Stromal cell of bone marrow (primary cell): ENCODE data around the gene NDUFA8.
"Not testable (repeated sequence)": the region's sequence is repeated elsewhere in the genome, so short reads cannot be mapped to it uniquely, and the experiment has no call there.

ENCODE experiments used
- DNase-seq: peaks from one replicate; pipeline ENCODE4 v3.0.0-alpha.2; 2012; ENCODE audit warnings: low read depth

Gene NDUFA8

DNA sequence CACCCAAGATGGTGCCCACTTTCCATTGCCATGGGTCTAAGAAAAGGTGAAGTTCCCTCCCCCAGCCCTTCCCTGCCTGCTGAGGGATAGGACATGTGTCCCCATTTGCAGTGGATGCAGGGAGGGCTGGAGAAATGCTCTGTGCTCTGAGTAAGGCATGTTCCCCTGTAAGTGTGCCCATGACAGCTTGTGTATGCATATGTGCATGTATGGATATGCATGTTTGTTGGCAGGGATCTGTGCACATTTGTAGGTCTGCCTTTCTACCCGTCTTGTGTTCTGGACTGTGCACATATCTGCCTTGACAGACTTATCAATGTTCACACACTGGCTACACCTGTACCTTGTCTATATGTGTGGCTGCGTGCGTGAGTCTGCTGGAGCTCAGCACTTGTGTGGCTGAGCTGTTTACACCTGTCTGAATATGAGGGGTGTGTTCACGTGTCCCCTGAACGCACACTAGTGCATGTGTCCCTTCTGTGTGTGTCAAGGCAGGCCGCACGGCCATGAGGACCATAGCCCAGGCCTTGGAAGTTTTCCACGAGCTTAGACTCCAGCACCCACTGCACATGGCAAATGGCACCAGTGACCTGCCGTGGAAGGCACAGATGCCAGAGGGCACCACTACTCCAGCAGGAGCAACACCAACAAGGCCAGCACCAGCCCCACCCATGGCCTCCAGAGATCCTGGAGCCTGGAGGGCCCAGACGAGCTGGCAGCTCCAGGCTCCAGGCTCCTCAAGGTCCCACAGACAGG, 39.1 kb downstream of the NDUFA8 start:
- DNase-seq: no peak

DNA sequence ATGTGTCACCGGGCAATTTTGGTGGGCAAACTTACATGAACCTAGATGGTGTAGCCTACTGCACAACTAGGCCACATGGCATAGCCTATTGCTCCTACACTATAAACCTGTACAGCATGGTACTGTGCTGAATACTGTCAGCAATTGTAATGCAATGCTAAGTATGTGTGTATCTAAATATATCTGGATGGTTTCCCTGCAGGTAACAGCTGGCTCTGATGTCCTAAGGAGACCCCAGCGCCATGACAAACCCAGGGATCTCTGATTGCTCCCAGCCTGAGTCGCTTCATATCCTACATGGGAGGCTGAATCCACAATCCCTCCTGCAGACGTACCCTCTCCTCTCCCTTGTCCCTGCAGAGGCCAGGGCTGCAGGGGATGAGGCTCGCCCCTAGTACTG, 39.9 kb downstream of the NDUFA8 start:
- DNase-seq: no peak

DNA sequence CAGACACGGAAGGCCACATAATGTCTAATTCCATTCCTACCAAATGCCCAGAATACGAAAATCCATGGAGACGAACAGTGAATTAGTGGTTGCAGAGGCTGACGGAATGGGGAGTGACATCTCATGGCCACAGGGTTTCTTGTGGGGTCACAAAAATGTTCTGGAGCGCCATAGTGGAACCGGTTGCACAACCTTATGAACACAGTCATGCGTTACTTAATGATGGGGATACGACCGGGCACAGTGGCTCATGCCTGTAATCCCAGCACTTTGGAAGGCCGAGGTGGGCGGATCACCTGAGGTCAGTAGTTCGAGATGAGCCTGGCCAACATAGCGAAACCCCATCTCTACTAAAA, 40.4 kb downstream of the NDUFA8 start:
- peak; percentile 24 for DNase-seq

DNA sequence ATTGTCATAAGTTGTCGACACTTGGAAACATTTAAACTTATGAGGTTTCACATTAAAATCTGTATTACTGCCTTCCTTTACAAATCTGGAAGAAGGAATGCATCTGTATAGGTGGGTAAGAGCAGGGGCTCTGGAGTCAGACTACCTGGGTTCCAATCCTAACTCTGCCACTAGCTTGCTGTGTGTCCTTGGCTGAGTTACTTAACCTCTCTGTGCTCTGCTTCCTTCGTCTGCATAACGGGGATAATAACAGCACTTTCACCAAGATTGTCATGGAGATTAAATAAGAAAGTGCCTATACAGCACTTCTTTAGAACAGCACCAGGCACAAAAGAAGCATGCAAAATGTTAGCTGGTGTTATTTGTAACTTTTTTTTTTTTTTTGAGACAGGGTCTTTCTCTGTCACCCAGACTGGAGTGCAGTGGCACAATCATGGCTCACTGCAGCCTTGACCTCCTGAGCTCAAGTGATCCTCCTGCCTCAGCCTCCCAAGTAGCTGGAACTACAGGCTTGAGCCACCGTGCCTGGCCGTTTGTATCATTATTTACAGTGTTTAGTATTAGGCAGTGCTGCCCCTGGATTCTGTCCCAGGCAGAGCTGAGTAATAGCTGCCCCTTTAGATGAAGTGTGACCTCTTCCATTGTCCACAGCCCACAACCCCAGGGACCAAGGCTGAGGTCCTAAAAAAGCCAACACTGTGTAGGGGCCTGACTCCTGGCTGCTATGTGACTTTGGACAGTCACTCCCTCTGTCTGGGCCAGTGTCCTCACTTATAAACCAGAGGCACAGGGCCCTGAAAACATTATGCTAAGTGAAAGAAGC, 41.0 kb downstream of the NDUFA8 start:
- DNase-seq: no peak

DNA sequence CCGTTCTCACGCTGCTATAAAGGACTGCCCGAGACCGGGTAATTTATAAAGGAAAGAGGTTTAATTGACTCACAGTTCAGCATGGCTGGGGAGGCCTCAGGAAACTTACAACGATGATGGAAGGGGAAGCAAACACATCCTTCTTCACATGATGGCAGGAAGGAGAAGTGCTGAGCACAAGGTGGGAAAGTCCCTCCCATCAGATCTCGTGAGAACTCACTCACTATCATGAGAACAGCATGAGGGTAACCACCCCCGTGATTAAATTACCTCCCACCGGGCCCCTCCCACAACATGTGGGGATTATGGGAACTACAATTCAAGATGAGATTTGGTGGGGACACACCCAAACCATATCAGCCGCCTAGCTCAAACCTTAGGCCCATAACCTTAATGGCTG, 42.3 kb downstream of the NDUFA8 start:
- not testable (repeated sequence) for DNase-seq

DNA sequence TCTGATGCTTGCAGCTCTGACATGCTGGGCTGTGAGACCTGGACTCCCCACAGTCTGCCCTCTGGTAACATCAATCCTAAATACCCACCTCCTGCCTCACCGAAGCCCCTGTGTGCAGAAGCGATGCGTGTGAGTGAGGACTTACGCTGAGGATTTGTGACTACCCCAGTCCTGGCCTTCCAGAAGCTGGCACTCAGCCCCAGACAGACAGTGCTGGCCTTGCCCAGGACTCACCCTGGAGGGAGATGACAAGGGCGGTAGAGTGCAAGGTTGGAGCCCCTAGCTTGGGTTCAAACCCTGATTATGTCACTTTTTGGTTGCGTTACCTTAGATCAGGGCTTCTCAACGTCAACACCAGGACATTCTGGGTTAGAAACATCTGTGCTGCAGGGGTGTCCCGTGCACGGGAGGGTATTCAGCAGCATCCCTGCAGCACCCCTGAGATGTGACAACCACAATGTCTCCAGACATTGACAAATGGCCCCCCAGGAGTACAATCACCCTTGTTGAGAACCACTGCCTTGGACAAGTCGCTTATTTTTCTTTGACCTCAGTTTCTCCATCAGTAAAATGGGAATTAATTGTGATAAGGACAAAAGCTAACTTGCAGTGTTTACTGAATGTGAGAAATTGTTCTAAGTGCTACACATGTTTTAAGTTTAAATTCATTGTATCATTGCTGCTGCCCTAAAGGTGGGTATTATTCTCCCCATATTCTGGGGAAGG, 43.0 kb downstream of the NDUFA8 start:
- DNase-seq: no peak

DNA sequence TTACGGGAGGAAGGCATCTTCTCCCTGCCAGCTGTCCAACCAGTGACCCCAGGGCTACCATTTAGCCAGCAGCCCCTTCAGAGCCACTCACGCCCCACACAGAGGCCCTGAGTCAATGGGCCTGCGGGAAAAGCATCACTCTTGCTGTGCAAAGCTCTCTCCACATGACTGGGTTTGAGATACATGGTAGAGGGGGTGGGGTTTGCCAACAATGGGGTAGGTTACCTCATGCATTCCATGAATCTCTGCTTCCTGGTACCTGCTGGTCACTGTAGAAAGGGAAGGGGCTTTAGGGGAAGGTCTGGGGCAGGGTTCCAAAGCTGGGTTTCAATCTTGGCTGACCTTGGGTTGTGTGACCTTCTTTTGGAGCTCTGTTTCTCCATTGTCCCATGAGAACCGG, 43.5 kb downstream of the NDUFA8 start:
- no peak for DNase-seq

DNA sequence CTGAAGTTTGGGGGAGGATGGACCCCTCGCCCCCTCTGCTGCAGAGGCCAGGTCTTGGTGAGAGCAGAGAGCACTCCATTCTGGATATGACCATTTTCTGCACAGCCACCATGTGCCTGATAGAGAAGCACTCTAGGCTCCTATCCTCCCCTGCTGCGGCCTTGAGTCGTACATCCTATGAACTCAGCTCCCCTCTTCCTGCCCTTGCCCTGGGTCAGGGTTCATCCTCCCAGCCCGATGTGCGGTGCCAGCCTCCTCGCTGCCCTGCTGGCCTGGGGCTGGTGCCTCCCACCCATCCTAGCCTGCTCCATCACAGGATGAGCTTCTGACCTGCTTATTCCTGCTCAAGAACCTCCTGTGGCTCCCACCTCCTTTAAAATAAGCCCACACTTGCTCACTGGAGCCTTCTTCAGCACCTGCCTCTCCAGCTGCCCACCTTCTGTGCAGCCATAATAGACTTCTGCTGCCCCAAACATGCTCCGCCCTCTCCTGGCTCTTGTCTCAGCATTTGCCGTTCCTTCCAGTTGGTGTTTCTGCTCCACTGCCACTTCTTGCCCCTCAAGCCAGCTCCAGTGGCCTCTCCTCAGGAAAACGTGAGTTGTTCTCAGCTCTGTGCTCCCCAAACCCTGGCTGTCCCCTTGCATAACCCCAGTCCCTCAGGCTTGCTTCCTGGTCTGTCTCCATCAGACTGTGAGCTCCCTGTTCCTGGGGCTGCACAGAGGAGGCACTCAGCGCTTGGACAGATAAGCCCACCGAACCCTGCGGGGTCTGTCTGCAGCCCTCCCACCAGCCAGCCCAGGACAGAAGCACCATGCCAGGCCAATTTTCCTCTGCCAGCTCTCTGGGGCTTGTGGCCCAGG, 44.2 kb downstream of the NDUFA8 start:
- no peak for DNase-seq

DNA sequence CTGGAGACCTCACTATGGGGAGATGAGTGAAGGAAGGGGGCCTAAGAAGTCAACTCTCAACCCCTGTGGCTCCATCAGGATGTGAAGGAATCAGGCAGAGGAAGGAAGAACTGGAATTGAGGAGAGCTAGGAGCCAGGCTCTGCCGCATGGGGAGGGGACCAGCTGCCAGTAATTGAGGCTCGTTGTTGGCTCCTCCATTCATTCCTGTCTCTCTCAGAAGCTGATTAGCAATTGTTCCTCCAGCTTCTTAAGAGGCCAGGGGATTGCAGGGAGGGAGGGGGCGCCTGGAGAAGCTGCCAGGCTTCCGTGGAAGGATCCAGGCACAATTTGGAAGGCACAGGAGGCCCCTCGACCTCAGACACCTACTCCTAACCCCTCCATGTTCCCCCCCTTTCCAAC, 46.0 kb downstream of the NDUFA8 start:
- DNase-seq: no peak

DNA sequence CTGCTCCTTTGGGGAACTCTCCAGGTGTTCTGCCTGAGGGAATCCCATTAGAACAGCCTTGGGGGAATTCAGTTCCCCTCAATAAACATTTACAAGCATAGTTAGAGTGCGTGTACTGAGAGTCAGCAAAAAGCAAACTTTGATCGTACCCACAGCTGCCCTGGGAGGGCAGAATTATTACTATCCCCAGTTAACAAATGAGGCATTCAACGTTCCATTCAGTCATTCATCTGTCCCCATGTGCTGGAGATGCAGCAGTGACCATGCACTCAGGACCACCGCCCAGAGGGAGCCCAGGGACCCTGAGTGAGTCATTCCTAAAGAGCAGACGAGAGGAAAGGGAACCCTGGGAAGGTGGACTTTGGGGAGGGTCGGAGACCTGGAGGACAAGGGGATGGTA, 47.3 kb downstream of the NDUFA8 start:
- DNase-seq: no peak

DNA sequence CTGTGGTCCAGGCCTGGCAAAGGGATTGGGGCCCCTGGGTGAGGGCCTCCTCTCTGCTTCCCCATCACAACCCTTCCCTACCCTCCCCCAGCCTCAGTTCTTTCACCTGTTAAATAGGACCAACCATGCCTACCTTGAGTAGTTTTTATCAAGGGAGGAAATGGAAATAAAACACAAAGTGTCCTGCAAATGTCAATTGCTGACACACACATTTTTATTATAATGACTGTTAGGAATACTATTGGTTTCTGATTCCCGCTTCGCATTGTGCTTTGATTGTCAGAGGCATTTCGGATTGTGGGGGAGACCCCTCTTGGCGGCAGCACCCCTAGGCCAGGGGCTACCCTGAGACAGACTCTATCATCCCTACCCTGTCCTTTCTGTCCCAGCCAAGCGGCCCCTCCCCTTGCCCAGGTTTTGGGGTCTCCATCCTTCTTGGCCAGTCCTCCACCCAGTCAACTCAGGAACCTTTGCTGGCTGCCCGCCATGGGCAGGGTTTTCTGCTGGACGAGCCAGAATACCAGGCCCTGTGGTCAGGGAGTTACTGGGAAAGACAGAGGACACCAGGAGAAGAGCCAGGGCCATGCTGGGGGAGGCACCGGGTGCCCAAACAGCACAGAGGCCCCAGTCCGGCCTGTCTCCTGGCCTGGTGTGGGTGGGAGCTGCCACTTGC, 48.0 kb downstream of the NDUFA8 start:
- no peak for DNase-seq

DNA sequence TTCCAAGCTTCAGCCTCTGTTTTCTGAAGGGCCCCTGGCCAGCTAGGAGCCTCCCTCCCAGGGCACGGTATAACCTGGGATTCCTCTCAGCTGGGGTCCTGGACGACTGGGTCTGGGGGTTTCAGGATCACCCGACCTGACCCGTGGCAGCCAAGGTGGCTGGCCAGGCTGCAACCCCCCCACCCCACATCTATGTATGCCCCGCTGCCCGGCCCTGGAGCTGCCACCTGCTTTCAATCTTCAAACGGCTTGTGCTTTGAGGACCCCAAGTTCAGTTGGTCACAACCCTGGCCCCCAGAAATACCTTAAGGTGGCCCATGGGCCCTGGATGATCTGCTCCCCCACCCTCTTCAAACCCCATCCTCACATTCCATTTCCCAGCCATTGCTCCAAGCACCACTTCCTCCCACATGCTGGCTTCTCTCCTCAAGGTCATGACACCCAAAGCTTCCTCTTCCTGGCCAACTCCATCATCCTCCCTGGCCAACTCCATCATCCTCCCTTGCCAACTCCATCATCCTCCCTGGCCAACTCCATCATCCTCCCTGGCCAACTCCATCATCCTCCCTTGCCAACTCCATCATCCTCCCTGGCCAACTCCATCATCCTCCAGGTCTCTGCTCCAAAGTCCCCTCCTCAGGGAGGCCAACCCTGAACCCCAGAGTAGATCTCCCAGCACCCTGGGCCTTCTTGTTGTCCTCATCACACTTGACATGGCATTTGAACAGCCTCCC, 49.3 kb downstream of the NDUFA8 start:
- no peak for DNase-seq

DNA sequence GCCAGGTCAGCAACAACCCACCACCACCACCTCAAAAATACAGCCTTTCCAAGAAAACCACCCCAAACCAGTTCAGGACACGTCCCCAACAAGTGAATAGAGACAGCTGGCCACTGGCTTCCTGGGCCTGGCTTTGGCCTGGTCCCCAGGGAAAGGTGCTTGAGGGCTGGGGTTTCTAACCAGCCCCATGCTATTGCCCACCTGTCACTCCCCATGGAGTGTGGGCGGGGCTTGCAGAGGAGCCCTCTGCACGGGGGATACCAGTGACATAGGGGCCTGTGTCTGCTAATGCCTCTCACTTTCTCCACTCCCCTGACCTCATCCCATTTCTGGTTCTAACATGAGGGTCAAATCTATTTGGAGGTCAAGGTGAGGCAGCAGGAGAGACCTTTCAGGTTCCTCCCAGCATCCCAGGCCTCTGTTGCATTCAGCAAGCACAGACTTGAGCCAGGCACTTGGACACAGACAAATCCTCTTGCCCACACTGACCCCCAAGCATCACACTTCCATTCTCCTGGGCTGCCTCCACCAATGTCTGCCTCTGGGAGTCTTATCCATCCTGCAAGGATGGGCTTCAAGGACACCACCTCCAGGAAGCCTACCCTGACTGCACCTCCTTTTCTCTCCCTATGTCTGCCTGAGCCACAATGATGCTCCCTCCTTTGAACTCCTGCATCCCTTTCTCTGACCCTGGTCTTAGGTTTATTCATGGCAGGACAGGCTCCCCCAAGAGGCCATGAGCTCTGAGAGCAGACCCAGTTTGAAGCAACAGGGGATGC, 50.4 kb downstream of the NDUFA8 start:
- DNase-seq: no peak

DNA sequence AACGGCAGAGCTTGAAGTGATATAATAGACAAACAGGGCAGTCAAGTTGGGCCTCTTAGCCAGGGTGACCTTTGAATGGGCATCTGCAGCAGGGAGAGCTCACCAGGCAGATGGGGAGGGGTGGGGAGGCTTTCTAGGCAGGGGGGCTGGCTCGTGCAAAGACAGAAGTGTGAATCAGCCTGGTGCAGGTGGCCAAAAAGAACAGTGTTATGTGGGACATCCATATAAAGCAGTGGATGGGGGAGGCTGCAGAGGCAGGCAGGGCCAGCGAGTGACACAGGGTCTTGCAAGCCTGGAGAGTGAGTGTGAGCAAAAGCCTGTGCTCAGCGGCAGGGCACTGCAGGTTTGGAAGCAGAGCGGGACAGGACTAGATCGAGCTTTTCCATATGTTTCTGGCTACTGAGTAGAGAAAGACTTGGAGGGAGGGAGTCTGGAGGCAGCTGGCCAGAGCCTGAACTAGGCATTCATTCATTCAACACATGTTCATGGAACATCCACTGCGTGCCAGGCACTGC, 52.2 kb downstream of the NDUFA8 start:
- no peak for DNase-seq

DNA sequence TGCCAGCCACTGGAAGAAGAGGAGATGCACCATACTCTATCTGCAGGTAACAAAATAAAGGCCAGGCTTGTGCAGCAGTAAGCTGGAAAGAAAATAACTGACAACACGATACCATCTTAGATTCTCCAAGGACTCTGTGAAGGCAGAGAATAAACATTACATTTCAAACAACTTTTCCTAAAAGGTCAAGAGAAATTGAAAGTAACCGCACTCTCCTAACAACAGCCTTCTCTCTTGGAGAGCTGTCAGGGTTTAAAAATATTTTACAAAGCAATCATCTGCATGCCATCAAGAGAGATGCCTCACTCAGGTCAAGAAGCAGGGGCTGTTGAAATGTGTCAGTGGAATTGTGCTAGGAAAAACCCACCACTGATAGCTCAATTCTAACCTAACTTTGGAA, 53.0 kb downstream of the NDUFA8 start:
- no peak for DNase-seq

DNA sequence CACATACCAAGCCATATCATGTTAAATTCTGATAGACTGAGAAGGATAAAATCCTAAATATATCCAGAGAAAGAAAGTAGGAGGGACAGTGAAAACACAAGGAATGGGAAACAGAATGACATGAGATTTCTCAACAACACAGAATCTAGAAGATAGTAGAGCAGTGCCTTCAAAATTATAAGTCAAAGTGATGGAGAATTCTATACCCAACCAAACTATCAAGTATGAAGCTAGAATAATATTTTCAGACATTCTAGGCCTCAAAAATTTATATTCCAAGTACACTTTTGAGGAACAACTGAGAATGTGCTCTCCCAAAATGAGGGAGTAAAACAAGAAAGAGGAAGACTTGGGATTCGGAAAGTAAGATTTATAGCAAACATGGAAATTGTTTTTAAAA, 55.6 kb downstream of the NDUFA8 start:
- DNase-seq: no peak

DNA sequence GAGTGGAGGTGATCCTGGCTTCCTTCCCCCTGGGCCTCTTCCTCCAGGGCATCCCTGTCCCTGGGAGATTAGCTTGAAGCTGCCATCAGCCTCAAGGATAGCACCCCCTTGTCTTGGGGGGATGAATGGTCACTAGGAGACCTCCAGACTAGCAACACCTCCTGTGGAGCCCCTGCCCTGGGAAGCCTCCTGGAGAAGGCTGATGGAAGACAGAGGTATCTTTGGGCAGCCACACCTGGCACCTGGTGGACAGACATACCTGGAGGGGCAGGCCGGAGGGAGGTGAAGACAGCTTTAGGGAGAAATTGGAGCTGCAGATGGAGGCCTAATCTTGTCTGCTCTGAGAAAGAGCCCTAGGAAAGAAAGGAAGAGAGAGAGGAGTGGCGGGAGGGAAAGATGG, 57.4 kb downstream of the NDUFA8 start:
- DNase-seq: no peak

DNA sequence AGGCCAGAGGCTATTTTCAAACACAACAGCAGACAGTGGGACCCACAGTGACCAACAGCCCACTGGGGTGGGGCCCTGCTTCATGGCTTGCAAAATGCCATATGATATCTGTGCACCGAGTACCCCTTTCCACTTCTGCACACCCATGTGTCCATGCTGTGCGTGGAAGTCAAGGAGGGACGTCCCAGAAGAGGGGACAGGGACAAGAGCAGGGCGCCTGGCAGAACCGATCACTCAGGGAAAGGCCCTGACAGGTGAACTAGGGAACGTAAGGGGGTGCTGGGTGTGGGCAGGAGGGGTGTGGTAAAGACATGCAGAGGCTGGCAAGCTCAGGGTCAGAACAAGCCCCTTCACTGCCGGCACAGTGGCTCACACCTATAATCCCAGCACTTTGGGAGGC, 58.8 kb downstream of the NDUFA8 start:
- no peak for DNase-seq

DNA sequence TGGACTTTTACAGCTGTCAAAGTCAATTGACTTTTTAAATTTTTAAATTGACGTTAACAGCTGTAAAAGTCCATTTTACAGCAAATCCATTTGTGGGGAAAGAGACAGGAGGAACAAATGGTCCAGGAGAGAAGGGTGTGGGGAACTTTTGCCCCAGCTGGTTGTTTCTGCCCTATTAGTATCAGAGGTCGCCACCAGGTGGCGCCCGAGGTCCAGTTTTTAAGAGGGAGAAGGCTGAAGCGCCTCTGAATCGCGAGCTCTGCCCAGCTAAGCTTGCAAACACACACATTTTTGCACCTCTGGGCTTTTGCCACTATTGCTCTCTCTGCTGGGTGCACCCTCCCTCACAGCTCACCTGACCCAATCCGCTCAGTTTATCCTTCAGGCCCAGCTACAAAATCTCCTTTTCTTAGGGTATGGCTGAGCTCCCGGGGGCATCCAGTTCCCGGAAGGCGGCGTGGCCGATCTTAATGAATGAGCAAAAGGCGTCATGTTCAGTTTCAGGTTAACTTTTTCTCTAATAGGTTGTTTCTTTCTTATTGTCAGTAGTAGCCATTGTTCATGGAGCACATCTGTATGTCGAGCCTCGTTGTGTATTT, 60.2 kb downstream of the NDUFA8 start:
- no peak for DNase-seq
